HTERT RPE-1 (cell line): ENCODE data around the gene C11orf65.
"Not testable (repeated sequence)": the region's sequence is repeated elsewhere in the genome, so short reads cannot be mapped to it uniquely, and the experiment has no call there.

Experiments
- in situ Hi-C: fragments of 300-500 bp; cut with MboI; formaldehyde crosslinking; loops from 4 replicates; pipeline ENCODE4 v1.14.3; 2020; ENCODE audit warnings: low sequenced_read_pairs

C11orf65 gene

DNA sequence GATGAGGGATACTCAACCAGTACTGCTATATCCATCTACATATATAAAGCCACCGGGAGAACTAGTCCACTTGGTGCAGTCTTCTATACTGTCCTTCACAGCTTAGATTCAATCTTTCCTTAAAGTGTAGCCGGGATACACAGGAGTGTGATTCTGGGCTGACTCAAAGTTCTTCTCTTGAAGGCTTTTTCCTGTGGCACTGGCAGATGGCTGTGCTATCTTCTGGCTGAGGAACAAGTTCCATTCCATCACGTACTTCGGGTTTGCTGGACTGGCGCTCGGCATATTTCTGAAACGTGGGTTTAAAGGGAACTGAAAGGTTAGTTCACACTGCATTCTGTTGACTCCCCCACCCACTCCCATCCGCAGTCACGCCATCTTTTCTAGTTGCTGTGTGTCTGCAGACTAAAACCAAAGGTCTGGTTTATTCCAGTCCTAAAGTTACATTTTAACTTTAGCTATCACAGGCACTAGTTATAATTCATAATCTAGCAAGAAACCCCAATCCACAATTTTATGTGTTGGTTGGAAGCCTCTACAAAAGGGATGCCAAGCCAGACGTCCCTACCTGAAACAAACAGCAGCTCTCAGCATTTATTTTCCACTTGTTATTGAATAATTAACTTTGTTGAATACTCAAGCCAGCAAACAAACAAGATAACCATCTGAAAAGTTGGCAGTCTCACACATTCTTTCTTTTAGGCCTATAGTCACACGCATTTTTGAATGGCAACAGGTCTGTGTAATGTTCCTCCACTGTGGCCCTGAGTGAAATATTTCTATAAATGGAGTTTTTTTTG lies 7.5 kb upstream of the C11orf65 start:
- in situ Hi-C loops: no loop called here

- in situ Hi-C loops: no loop called here
These were observed 5.4 kb upstream of the C11orf65 start for GRCh38 chr11:108472681-108473080.

DNA sequence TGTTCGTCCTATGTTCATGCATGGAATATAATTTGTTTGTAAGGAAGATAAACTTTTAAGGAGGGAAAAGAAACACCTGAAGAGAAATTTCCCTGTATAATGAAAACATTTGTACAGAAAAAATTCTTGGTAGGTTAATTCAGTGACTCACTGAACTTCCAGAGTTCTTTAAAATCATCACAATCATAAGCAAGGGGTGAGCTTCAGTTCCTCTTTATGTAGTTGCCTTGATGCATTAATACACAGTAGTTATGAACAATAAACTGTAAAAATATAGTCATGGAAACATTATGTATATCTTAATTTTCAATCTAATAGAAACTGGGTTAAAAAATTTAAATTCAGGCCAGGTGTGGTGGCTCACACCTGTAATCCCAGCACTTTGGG lies 1.1 kb upstream of the C11orf65 start:
- in situ Hi-C loops: no loop called here

- in situ Hi-C loops: no loop called here
These were observed 924 bp downstream of the C11orf65 start for GRCh38 chr11:108466405-108466804.

DNA sequence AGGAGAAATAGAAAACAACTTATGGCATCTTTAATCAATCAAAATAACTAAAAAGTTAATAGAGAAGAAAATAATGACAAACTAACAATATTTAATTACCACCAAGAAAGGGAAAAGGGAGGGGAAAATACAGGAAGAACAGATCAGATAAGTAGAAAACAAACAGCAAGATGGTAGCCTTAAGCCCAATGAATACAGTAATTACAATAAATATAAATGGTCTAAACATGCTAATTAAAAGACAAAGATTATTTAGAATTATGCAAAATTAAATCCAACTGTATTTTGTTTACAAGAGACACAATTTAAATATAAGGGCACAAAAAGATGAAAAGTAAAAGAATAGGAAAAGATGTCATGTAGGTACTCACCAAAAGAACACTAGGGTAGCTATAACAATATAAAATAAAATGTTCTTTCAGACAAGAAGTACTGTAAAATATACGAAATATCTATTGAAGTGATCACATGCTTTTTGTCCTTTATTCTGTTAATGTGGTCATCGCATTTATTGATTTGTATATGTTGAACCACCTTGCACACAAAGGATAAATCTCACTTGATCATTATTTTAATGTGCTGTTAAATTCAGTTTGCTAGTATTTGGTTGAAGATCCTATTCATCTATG lies 14.0 kb downstream of the C11orf65 start:
- in situ Hi-C loops: no loop called here

GRCh38 chr11:108441445-108441844 lies 25.9 kb downstream of the C11orf65 start:
- in situ Hi-C loops: not testable (repeated sequence)

GRCh38 chr11:108436594-108436993 lies 30.7 kb downstream of the C11orf65 start:
- in situ Hi-C loops: no loop called here

- in situ Hi-C loops: no loop called here
These were observed 32.3 kb downstream of the C11orf65 start for GRCh38 chr11:108435066-108435465.

GRCh38 chr11:108432783-108433182 lies 34.5 kb downstream of the C11orf65 start:
- in situ Hi-C loops: no loop called here

DNA sequence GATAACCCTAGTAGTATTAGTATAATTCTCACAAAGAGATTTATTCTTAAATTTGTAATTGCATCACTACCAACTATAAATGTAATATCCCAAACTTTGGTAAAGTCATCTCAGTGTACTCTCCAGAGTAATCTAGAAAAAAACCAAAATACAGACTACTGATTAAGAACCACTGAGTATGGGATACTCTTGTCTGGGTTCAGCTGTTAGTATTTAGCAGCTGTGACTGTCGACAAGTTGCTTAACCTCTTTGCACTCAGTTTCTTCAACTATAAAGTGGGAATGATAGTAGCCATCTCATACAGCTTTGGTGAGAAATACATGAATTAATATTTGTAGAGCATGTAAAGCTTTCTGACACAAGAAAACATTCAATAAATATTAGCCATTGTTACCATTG lies 35.3 kb downstream of the C11orf65 start:
- in situ Hi-C loops: no loop called here

- in situ Hi-C loops: no loop called here
These were observed 36.0 kb downstream of the C11orf65 start for GRCh38 chr11:108431370-108431769.

DNA sequence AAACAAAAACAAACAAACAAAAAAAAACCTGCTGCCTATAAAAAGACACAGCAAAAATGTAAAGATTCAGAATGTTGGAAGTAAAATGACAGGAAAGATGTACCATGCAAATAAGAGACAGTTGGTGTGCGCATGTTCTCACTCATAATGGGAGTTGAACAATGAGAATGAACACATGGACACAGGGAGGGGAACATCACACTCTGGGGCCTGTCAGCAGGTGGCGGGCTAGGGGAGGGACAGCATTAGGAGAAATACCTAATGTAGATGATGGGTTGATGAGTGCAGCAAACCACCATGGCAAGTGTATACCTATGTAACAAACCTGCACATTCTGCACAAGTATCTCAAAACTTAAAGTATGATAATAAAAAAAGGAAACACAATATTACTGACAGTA lies 49.8 kb downstream of the C11orf65 start:
- in situ Hi-C loops: not testable (repeated sequence)

DNA sequence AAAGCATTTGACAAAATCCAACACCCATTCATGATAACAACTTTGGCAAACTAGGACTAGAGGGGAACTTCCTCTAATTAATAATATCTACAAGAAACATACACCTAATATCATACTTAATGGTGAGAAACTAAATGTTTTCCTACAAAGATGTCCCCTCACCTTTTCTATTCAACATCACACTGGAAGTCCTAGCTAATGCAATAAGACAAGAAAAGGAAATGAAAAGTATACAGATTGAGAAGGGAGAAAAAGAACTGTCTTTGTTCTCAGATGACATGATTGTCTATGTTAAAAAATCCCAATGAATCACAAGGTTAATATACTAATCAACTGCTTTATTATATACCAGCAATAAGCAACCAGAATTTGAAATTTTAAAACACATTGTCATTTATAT lies 52.4 kb downstream of the C11orf65 start:
- in situ Hi-C loops: no loop called here

GRCh38 chr11:108405706-108406105 lies 61.6 kb downstream of the C11orf65 start:
- in situ Hi-C loops: no loop called here

DNA sequence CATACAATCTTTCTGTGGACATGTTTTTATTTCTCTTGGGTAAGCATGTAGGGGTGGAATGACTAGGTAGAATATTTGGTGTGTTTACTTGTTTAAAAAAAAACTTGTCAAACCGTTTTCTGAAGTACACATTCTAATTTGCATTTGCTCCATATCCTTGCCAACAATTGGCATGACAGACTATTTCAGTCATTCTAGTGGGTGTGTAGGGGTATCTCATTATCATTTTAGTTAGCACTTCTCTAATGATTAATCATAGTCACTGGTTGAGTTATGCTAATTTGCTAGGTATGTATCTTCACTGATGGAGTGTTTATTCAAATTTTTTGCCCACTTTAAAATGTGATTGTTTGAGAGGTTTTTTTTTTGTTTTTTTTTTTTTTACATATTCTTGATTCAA lies 64.3 kb downstream of the C11orf65 start:
- in situ Hi-C loops: no loop called here

GRCh38 chr11:108402241-108402640 lies 65.1 kb downstream of the C11orf65 start:
- in situ Hi-C loops: no loop called here

GRCh38 chr11:108398439-108398838 lies 68.9 kb downstream of the C11orf65 start:
- in situ Hi-C loops: no loop called here

- in situ Hi-C loops: not testable (repeated sequence)
These were observed 70.7 kb downstream of the C11orf65 start for GRCh38 chr11:108396672-108397071.

DNA sequence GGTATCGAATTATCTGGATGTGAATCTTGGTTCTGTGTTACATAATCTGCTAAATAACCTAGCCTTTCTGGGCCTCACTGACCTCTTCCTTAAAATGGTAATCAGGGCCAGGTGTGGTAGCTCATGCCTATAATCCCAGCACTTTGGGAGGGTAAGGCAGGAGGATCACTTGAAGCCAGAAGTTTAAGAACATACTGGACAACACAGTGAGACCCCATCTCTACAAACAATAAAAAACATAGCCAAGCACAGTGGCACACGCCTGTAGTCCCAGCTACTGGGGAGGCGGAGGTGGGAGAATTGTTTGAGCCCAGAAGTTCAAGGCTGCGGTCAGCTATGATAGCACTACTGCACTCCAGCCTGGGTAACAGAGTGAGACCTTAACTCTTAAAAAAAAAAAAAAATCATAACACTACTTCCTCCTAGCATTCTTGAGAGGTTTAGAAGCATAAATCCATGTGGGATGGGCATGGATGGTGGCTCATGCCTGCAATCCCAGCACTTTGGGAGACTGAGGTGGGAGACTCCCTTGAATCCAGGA lies 72.5 kb downstream of the C11orf65 start:
- in situ Hi-C loops: no loop called here

GRCh38 chr11:108393046-108393445 lies 74.3 kb downstream of the C11orf65 start:
- in situ Hi-C loops: no loop called here

DNA sequence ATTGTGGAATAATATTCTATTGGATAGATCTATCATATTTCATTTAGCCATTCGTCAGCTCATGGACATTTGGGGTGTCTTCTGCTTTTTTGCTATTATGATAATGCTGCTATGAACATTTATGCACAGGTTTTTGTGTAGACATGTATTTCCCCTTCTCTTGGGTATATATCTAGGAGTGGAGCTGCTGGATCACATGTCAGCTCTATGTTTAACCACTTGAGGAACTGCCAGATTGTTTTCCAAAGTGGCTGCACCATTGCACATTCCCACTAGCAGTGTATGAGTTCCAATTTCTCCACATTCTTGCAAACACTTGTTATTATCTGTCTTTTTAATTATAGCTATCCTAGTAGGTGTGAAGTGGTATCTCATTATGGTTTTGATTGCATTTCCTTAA lies 75.0 kb downstream of the C11orf65 start:
- in situ Hi-C loops: no loop called here

- in situ Hi-C loops: no loop called here
These were observed 78.8 kb downstream of the C11orf65 start for GRCh38 chr11:108388576-108388975.
